Measurements from ENCODE around the gene NEGR1.

DNA sequence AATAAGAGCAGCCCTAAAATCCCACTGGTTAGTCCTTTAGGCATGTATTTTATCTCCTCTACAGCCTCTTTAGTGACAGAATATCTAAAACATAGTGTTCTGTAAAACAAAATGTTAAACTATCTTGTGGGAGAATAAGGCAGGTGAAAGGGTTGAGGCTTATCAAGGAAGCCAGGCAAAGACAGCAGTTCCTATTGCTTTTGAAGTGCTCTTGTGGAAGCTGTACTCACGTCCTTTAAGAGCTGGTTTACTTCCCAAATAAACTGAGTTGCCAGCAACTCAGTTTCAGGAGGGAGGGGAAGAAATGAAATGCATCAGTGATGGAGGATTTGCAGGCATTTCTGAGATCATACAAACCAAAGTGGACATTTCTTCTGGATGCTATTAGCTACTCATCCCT is 671.9 kb downstream of the NEGR1 start:
- TF ChIP-seq, protein P1, sequence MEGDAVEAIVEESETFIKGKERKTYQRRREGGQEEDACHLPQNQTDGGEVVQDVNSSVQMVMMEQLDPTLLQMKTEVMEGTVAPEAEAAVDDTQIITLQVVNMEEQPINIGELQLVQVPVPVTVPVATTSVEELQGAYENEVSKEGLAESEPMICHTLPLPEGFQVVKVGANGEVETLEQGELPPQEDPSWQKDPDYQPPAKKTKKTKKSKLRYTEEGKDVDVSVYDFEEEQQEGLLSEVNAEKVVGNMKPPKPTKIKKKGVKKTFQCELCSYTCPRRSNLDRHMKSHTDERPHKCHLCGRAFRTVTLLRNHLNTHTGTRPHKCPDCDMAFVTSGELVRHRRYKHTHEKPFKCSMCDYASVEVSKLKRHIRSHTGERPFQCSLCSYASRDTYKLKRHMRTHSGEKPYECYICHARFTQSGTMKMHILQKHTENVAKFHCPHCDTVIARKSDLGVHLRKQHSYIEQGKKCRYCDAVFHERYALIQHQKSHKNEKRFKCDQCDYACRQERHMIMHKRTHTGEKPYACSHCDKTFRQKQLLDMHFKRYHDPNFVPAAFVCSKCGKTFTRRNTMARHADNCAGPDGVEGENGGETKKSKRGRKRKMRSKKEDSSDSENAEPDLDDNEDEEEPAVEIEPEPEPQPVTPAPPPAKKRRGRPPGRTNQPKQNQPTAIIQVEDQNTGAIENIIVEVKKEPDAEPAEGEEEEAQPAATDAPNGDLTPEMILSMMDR (conservative IDR thresholded peaks at IDR 0.05), result no peak
- TF ChIP-seq EZH2 (IDR thresholded peaks at IDR 0.05; ENCODE audit: low read depth), result no peak

All from PC-9 (cell line).